K562 (cell line): ENCODE results near the gene TMEM92. TPM values are rescaled to one million over a fixed set of nuclear protein-coding genes. Genes with fewer than 3 reads are reported as not detected.

Experiments
- CBFA2T2 ChIP-seq: fragments of 450-650 bp; conservative IDR thresholded peaks from 2 replicates; pipeline ENCODE4 v1.6.1; 2017; ENCODE audit warnings: mild to moderate bottlenecking
- ETV6 ChIP-seq, 3 experiments: fragments of 150-350 bp in 1 of 3; sonication (generic) in 1 of 3; formaldehyde crosslinking in 1 of 3; IDR thresholded peaks; 2 replicates each; pipeline versions ENCODE4 v1.6.1 to v1.8.0; 2014 to 2022; ENCODE audit warnings: borderline replicate concordance in 2 of 3, low read depth in 2 of 3, antibody characterized with exemption in 1 of 3, low read length in 1 of 3, mild to moderate bottlenecking in 1 of 3, missing genetic modification reagents in 1 of 3
- RERE ChIP-seq: sonication (generic); formaldehyde crosslinking; IDR thresholded peaks from 2 replicates; pipeline ENCODE4 v1.8.0; 2023; ENCODE audit warnings: missing genetic modification reagents, mild to moderate bottlenecking, borderline replicate concordance
- SNIP1 ChIP-seq: fragments of 450-650 bp; IDR thresholded peaks from 2 replicates; pipeline ENCODE4 v1.7.1; 2017; ENCODE audit warnings: low read depth, mild to moderate bottlenecking
- TRIM28 ChIP-seq: fragments of 450-650 bp; IDR thresholded peaks from 2 replicates; pipeline ENCODE4 v1.6.1; 2017
- ZFPM2 ChIP-seq: fragments of 250-450 bp; sonication (Bioruptor Pico); IDR thresholded peaks from 2 replicates; pipeline ENCODE4 v1.5.1; 2022; ENCODE audit warnings: mild to moderate bottlenecking
- ZNF398 ChIP-seq: fragments of 250-450 bp; sonication (Bioruptor Pico); IDR thresholded peaks from 2 replicates; pipeline ENCODE4 v1.8.0; 2021; ENCODE audit warnings: moderate library complexity, mild to moderate bottlenecking, inconsistent platforms
- ZNF586 ChIP-seq: fragments of 450-650 bp; formaldehyde crosslinking; conservative IDR thresholded peaks from 2 replicates; pipeline ENCODE4 v1.4.0; 2020; ENCODE audit warnings: mild to moderate bottlenecking, moderate library complexity
- ZSCAN32 ChIP-seq: fragments of 450-650 bp; formaldehyde crosslinking; IDR thresholded peaks from 2 replicates; pipeline ENCODE4 v1.4.0; 2020; ENCODE audit warnings: mild to moderate bottlenecking, moderate library complexity
- polyA plus RNA-seq, 8 experiments: library from polyadenylated mRNA; depleted of rRNA in 4 of 8; stranded (reverse) in 5 of 8; unstranded in 3 of 8; fragments of >200 nt; fragmentation: Nextera tagmentation in 2 of 8; fragmentation: Illumina TruSeq in 1 of 8; extraction: Ambion mirVana in 2 of 8; extraction: Trizol in 1 of 8; gene quantifications; 2 replicates each; pipeline versions ENCODE4 v1.2.1 to v1.2.3, GENCODE V29; 2011 to 2014; ENCODE audit warnings: inconsistent platforms in 1 of 8, missing spikeins in 1 of 8
- total RNA-seq, 7 experiments: library from RNA; depleted of rRNA in 6 of 7; stranded (reverse); fragments of >200 nt in 6 of 7; fragmentation: Illumina TruSeq in 2 of 7; extraction: Trizol in 2 of 7; gene quantifications; 2 replicates each; pipeline versions ENCODE4 v1.2.1 to v1.2.3, GENCODE V29; 2011 to 2021; ENCODE audit warnings: low replicate concordance in 1 of 7
- TF ChIP-seq, protein P1 (sequence below): fragments of 250-450 bp; sonication (Bioruptor Pico); IDR thresholded peaks from 2 replicates; pipeline ENCODE4 v1.5.0; 2021
- TF ChIP-seq, protein P2 (sequence below): sonication (generic); IDR thresholded peaks from 2 replicates; pipeline ENCODE4 v1.6.1; 2016
- TF ChIP-seq, protein P3 (sequence below): fragments of 250-450 bp; sonication (Bioruptor Pico); IDR thresholded peaks from 2 replicates; pipeline ENCODE4 v1.5.0; 2022; ENCODE audit warnings: mild to moderate bottlenecking

The TMEM92 gene
- total and polyA plus RNA-seq, 9 of the 15 experiments (the other 6 are each of a cell fraction or from before 2014, with no cell fraction given) = 0.14 to 2.1 (median 0.40) TPM

DNA sequence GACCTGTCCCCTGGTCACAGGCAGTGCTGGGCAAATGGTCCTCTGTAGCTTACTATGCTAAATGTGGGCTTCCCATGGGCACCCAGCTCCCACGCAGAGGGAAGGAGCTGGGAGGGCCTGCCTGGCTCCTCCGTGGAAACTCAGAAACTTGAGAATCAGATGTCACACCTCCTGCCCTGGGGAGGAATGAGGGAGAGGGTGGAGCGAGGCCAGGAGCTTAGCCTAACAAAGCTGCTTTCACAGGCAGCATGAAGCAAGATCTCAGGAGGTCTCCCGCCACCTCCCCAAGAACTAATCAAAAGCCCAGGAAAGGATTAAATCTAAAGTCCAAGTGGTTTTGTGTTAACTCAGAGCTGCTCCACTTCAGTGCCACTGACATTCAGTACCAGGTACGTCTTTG, 38.0 kb downstream of the TMEM92 start (continued):
- TF ChIP-seq ZNF398 (CRISPR knock-in tag) (no peak), ZFPM2 (CRISPR knock-in tag) (no peak), SNIP1 (no peak), ZSCAN32 (CRISPR knock-in tag) (no peak), ZNF586 (CRISPR knock-in tag) (no peak), ETV6 (IDR thresholded peaks at IDR 0.05; ENCODE audit: borderline replicate concordance in 1 of 2, low read depth in 2 of 2, low read length in 1 of 2) (no peak), ETV6 (CRISPR knock-in tag; IDR thresholded peaks at IDR 0.05; ENCODE audit: borderline replicate concordance) (no peak), RERE (CRISPR knock-in tag) (no peak), TRIM28 (no peak), CBFA2T2 (no peak)
- TF ChIP-seq, protein P1, sequence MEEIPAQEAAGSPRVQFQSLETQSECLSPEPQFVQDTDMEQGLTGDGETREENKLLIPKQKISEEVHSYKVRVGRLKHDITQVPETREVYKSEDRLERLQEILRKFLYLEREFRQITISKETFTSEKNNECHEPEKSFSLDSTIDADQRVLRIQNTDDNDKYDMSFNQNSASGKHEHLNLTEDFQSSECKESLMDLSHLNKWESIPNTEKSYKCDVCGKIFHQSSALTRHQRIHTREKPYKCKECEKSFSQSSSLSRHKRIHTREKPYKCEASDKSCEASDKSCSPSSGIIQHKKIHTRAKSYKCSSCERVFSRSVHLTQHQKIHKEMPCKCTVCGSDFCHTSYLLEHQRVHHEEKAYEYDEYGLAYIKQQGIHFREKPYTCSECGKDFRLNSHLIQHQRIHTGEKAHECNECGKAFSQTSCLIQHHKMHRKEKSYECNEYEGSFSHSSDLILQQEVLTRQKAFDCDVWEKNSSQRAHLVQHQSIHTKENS (CRISPR knock-in tag) = no peak
- TF ChIP-seq, protein P2, sequence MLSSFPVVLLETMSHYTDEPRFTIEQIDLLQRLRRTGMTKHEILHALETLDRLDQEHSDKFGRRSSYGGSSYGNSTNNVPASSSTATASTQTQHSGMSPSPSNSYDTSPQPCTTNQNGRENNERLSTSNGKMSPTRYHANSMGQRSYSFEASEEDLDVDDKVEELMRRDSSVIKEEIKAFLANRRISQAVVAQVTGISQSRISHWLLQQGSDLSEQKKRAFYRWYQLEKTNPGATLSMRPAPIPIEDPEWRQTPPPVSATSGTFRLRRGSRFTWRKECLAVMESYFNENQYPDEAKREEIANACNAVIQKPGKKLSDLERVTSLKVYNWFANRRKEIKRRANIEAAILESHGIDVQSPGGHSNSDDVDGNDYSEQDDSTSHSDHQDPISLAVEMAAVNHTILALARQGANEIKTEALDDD = no peak
- TF ChIP-seq, protein P3, sequence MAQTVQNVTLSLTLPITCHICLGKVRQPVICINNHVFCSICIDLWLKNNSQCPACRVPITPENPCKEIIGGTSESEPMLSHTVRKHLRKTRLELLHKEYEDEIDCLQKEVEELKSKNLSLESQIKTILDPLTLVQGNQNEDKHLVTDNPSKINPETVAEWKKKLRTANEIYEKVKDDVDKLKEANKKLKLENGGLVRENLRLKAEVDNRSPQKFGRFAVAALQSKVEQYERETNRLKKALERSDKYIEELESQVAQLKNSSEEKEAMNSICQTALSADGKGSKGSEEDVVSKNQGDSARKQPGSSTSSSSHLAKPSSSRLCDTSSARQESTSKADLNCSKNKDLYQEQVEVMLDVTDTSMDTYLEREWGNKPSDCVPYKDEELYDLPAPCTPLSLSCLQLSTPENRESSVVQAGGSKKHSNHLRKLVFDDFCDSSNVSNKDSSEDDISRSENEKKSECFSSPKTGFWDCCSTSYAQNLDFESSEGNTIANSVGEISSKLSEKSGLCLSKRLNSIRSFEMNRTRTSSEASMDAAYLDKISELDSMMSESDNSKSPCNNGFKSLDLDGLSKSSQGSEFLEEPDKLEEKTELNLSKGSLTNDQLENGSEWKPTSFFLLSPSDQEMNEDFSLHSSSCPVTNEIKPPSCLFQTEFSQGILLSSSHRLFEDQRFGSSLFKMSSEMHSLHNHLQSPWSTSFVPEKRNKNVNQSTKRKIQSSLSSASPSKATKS = no peak
